H1 (cell line): ENCODE results near the gene PRR30. TPM values are rescaled to one million over a fixed set of nuclear protein-coding genes. Genes with fewer than 3 reads are reported as not detected.

ENCODE experiments used
- CHD7 ChIP-seq: fragments of 300-600 bp; sonication (generic); IDR thresholded peaks from 2 replicates; pipeline ENCODE4 v1.7.1; 2012; ENCODE audit warnings: low read length, moderate library complexity, mild to moderate bottlenecking, inconsistent platforms; ENCODE audit not compliant: insufficient replicate concordance
- EP300 ChIP-seq, 2 experiments: IDR thresholded peaks; 1 replicate in 1 of 2; 2 replicates in 1 of 2; pipeline ENCODE4 v1.6.1; 2011 to 2012; ENCODE audit warnings: low read depth in 2 of 2, low read length in 2 of 2, mild to moderate bottlenecking in 2 of 2, borderline replicate concordance in 1 of 2, inconsistent platforms in 1 of 2, moderate library complexity in 1 of 2
- polyA plus RNA-seq, 7 experiments: library from polyadenylated mRNA; depleted of rRNA in 3 of 7; stranded (reverse) in 5 of 7; unstranded in 2 of 7; fragments of >200 nt in 5 of 7; fragments of 200-250 nt in 2 of 7; gene quantifications; 1 replicate in 5 of 7; 2 replicates in 1 of 7; 4 replicates in 1 of 7; pipeline versions ENCODE4 v1.2.1 to v1.2.3, GENCODE V29; 2011 to 2013; ENCODE audit warnings: missing spikeins in 2 of 7, mixed read lengths in 2 of 7
- total RNA-seq: library from RNA; stranded (reverse); fragmentation: NEBNext Ultra II Directional; extraction: Animal tissue kit (Norgen Biotek cat#: 25700); gene quantifications from 2 replicates; pipeline ENCODE4 v1.2.1, GENCODE V29; 2021

The PRR30 gene
- total and polyA plus RNA-seq, 2 of the 8 experiments (the other 6 are each of a cell fraction or from before 2014, with no cell fraction given), result not detected

- TF ChIP-seq CHD7, result no peak
- TF ChIP-seq EP300 (IDR thresholded peaks at IDR 0.05; ENCODE audit: borderline replicate concordance in 1 of 2, low read depth in 2 of 2, low read length in 2 of 2), result no peak
Measured at GRCh38 chr2:27122791-27123190, 16.4 kb downstream of the PRR30 start (continued).
